Immature natural killer cell (primary cell): ENCODE measurements around the gene PAF1. TPM values are rescaled to one million over a fixed set of nuclear protein-coding genes. Genes with fewer than 3 reads are reported as not detected.

Experiments used
- DNase-seq, 3 donors: peaks; one replicate each; pipeline ENCODE4 v3.0.0; 2022; ENCODE audit warnings: mixed read lengths in 1 of 3
- H3K27ac Mint-ChIP-seq, 6 donors: one replicate each; pipeline ENCODE4 v1.8.0; 2020; ENCODE audit warnings: mixed read lengths in 6 of 6, mild to moderate bottlenecking in 5 of 6, inconsistent platforms in 4 of 6, moderate library complexity in 3 of 6
- H3K27me3 Mint-ChIP-seq, 3 donors: one replicate each; pipeline ENCODE4 v1.8.0; 2020 to 2021; ENCODE audit warnings: low read depth in 3 of 3, mild to moderate bottlenecking in 3 of 3, mixed read lengths in 3 of 3, moderate library complexity in 3 of 3, inconsistent platforms in 1 of 3
- H3K36me3 Mint-ChIP-seq, 3 donors: one replicate each; pipeline ENCODE4 v1.8.0; 2020; ENCODE audit warnings: mixed read lengths in 3 of 3, inconsistent platforms in 2 of 3, mild to moderate bottlenecking in 2 of 3
- H3K4me1 Mint-ChIP-seq, 2 donors: one replicate each; pipeline ENCODE4 v1.8.0; 2020; ENCODE audit warnings: inconsistent platforms in 2 of 2, mild to moderate bottlenecking in 2 of 2, mixed read lengths in 2 of 2, moderate library complexity in 1 of 2
- H3K4me3 Mint-ChIP-seq, 5 donors: one replicate each; pipeline ENCODE4 v1.8.0; 2020; ENCODE audit warnings: mild to moderate bottlenecking in 5 of 5, mixed read lengths in 5 of 5, inconsistent platforms in 3 of 5, moderate library complexity in 3 of 5
- H3K9me3 Mint-ChIP-seq, 6 donors: one replicate each; pipeline ENCODE4 v1.8.0; 2020; ENCODE audit warnings: mild to moderate bottlenecking in 6 of 6, mixed read lengths in 6 of 6, inconsistent platforms in 4 of 6, moderate library complexity in 3 of 6
- polyA plus RNA-seq, 3 donors: library from polyadenylated mRNA; unstranded; fragments of 300-500 nt; fragmentation: Illumina TruSeq; gene quantifications; one replicate each; pipeline ENCODE4 v1.2.3, GENCODE V29; 2021

Gene PAF1
- polyA plus RNA-seq, 3 donors from 2014 or later, result 18.9 to 48.1 (median 31.6) TPM

DNA sequence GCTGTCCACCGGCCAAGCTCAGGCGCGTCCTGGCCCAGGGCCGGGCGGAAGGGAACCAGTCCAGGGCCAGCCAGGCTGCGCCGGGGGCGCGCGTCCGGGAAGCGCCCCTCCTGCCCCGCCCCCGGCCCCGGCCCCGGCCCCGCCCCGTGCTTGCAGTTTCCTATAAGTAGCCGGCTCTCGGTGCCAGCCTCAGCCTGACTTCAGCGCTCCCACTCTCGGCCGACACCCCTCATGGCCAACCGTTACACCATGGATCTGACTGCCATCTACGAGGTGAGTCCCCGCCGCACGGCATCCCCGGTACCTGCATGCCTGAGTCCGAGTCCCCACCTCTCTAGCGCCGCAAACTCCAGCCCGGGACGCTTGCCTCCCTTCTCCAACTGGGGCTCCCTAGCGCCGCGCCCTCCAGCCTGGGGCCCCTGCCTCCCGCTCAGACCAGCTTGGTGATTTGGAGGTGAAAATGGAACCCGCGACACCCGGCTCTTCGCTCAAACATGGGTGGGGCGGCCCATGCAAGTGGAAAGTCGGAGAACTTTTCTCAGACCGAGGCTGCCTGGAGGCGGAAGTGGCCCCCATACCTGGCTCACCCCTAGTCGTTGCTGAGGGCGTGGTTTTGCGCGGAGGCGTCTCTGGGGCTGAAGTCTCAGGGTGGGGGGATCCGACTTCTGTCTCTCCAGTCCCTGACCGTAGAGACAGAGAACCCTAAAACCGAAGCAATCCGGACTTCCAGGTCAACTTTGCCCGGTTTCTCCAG lies 15.9 kb upstream of the PAF1 start, which contains the start of gene ZFP36:
Gene ZFP36 (plus strand): TSS at position 192 of the 754 bp plus-strand sequence. CDS start 58 bp downstream, at position 250.
- peak; percentile 88 to 90 (median 89) for DNase-seq
- H3K27ac Mint-ChIP-seq, result peak within 1 kb of the TSS; percentile 95 to 100 (median 99)
- H3K4me1 Mint-ChIP-seq, result peaks cover 64 to 68% of the 10 kb centered on the region in 2 donors
- peaks cover 80 to 87% (median 86%) of the 10 kb centered on the region in 3 donors for H3K27me3 Mint-ChIP-seq
- peaks cover 0 to 14% (median 0%) of the 10 kb centered on the region in 6 donors for H3K9me3 Mint-ChIP-seq
- H3K36me3 Mint-ChIP-seq, result peaks cover 14 to 20% (median 16%) of the 10 kb centered on the region in 3 donors
- H3K4me3 Mint-ChIP-seq, result peak within 1 kb of the TSS; percentile 84 to 98 (median 89)

DNA sequence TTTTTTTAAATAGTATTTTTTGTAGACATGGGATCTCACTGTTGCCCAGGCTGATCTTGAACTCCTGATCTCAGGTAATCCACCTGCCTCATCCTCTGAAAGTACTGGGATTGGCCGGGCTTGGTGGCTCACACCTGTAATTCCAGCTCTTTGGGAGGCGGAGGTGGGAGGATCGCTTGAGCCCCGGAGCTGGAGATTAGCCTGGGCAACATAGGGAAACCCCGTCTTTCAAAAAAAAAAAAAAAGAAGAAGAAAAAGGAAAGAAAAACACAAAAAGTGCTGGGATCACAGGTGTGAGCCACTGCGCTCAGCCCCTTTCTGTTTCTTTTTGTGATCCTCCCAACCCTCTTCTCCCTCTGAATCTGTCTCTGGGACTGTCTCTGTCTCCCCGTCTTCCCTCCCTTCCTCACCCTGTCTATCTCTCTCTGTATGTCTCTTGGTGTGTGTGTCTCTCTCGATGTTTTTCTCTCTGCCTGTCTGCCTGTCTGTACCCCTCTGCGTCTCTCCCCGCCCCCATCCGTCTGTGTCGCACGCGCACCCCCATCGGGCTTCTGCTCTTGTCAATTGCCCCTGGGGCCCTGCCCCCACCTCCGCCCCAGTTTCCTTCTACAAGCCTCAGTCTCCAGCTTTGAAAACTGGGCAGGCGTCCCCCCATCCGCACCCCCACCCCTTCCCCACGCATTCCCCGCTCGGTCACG lies 15.2 kb upstream of the PAF1 start:
- H3K27ac Mint-ChIP-seq, result peak overlapping the region; percentile 91 to 99 (median 99)
- H3K27me3 Mint-ChIP-seq, result peaks cover 80 to 87% (median 86%) of the 10 kb centered on the region in 3 donors
- H3K4me3 Mint-ChIP-seq, result peak overlapping the region; percentile 84 to 91 (median 89)
- DNase-seq, result peak; percentile 82 to 85 (median 84)
- peaks cover 64 to 69% of the 10 kb centered on the region in 2 donors for H3K4me1 Mint-ChIP-seq
- H3K36me3 Mint-ChIP-seq, result peaks cover 14 to 20% (median 16%) of the 10 kb centered on the region in 3 donors
- H3K9me3 Mint-ChIP-seq, result peaks cover 0 to 13% (median 0%) of the 10 kb centered on the region in 6 donors

DNA sequence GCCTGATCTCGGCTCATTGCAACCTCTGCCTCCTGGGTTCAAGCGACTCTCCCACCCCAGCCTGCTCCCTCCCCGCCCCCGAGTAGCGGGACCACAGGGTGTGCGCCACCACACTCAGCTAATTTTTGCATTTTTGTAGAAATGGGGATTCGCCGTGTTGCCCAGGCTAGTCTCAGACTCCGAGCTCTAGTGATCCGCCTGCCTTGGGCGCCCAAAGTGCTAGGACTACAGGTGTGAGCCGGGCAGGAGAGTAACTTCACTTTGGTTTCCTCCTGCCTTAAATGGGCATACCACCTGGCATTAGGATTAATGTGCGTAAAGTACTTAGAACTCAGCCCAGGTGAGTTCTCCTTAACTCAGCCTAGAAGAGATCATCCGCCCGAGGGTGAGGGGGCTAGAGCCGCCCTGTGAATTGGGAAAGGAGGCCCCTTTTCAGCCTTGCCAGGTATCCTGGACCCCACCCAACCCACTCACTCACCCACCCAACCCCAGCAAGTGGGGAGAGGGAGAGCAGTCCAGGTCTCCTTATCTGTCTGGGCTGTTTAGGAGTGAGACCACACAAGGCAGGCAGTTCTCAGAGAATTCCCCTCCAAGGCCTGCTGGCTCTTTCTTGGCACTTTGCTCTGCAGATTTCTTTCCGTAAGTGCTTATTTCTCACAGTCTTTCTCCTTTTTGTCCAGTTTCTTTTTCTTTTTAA lies 14.5 kb upstream of the PAF1 start:
- no peak for DNase-seq
- H3K27ac Mint-ChIP-seq, result peak overlapping the region; percentile 91 to 99 (median 99)
- peaks cover 62 to 68% of the 10 kb centered on the region in 2 donors for H3K4me1 Mint-ChIP-seq
- peak overlapping the region; percentile 36 to 91 (median 89) for H3K4me3 Mint-ChIP-seq
- peaks cover 0 to 13% (median 0%) of the 10 kb centered on the region in 6 donors for H3K9me3 Mint-ChIP-seq
- H3K36me3 Mint-ChIP-seq, result peaks cover 14 to 20% (median 16%) of the 10 kb centered on the region in 3 donors
- peaks cover 75 to 84% (median 81%) of the 10 kb centered on the region in 3 donors for H3K27me3 Mint-ChIP-seq

DNA sequence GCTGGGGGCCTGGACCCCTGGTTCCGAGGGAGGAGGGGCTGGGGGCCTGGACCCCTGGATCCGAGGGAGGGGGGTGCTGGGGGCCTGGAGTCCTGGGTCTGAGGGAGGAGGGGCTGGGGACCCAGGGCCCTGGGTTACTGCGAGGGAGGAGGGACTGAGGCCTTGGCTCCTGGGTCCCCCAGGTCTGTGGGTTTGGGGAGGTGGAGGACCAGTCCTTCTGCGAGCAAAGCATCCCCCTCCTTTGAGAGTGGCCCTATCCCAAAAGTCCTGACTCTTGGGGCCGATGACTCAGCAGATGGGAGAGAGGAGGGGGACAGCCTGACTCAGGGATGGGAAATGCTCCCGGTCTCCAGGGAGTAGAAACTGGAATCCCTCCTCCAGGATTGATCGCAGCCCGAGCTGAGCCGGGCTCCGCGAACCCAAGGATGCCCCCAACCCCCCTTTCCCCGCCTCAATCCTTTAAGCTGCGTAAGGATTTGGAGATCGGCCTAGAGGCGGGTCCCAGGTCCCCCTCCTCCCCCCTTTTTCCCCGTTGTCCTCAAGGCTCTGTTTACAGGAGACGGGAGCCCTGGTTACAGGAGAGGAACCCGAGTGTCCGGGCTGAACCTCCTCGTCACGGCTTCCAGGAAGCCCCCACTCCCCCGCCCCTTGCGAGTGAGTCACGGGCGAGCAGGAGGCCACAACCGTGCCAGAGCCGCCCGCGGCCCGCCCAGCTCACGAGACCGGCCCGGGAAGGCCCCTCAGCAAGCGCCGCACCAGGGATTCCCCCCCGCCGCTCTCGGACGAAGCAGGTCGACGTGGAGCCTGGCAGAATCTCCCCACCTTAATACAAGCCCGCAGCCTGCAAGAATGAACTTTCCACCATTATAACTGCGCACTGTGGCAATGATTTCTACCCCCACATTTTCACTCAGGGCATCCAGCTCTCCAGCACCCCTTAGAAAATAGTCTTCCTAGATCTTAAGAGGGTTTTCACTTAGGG lies 12.7 kb upstream of the PAF1 start:
- peak; percentile 98 to 99 (median 98) for DNase-seq
- peaks cover 12 to 16% (median 12%) of the 10 kb centered on the region in 3 donors for H3K36me3 Mint-ChIP-seq
- H3K27me3 Mint-ChIP-seq, result peaks cover 59 to 71% (median 71%) of the 10 kb centered on the region in 3 donors
- peak overlapping the region; percentile 68 to 89 (median 77) for H3K4me3 Mint-ChIP-seq
- H3K27ac Mint-ChIP-seq, result peak overlapping the region; percentile 97 to 100 (median 99)
- H3K4me1 Mint-ChIP-seq, result peaks cover 66 to 73% of the 10 kb centered on the region in 2 donors
- H3K9me3 Mint-ChIP-seq, result peaks cover 0 to 8% (median 0%) of the 10 kb centered on the region in 6 donors

DNA sequence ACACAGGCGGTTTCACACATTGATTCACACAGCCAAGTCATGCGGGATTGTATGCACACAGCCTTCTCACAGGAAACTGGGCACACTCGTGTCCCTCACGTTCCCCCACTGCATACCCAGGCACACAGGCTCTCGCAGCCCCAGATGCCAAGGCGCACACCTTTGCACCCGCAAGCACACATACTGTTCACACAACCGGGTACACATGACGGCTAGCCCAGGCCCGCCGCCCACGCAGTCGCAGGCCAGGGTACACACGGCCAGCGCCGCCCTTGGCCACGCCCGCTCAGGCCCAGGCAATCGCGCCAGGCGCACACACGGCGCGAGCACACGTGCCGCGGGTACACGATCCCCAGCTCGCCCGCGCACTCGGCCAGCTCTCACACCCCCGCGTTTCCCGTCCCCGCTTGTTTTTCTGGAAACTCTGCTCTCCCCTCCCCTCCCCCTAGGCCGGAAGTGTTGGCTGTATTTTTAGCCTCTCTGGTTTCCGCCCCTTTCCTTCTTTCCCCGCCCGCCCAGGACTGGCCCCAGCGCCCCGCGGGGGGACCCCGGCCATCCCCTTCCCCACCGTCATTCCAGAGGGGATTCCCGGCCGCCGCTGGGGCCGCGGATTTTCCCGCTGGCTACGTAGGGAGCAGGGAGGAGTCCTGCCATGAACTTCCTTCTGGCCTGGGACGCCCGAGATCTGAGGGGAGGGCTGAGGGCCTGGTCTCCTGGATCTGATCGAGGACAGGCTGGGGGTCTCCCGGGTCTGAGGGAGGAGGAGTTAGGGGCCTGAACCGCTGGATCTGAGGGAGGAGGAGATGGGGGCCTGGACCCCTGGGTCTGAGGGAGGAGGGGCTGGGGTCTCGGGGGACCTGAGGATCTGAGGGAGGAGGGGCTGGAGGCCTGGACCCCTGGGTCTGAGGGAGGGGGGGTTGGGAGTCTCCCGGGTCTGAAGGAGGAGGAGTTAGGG lies 11.7 kb upstream of the PAF1 start:
- Mint-ChIP-seq H3K4me1 (peaks cover 68 to 74% of the 10 kb centered on the region in 2 donors), H3K27ac (peak overlapping the region; percentile 97 to 100 (median 99)), H3K36me3 (peaks cover 3 to 6% (median 3%) of the 10 kb centered on the region in 3 donors), H3K9me3 (no peaks in the 10 kb centered on the region), H3K27me3 (peaks cover 49 to 66% (median 63%) of the 10 kb centered on the region in 3 donors), H3K4me3 (peak overlapping the region; percentile 68 to 89 (median 77))
- DNase-seq, result peak; percentile 87 to 92 (median 90)

DNA sequence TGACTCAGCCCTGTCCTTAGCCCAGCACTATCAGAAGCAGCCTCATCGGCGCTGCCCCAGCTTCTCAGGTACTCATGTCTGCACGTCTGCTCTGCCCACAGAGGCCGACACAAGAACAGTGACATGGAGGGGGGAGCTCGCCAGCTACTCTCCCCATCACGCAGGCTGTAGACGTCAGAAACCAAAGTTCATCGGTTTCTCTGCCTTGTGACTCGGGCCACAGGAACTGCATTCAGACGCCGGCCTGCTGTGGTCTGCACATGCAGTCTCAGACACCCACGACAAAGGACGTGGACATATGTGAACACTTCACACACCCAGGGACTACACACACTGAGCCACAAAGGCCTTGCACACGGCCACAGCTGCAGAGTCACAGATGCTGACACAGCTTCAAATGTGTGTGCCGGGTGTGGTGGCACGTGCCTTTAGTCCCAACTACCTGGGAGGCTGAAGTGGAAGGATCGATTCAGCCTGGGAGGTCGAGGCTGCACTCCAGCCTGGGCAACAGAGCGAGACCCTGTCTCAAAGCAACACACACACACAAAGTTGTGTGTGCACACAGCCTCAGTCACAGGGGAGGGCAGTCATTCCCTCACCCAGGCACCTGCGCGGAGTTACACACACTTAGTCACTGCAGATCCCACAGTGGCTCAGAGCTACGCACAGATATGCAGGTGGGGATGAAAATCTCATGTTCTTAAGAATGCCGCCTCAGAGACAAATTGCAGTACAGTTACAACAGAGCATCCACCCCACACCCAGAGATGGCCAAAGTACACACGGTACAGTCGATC lies 10.8 kb upstream of the PAF1 start:
- Mint-ChIP-seq H3K27me3 (peaks cover 41 to 57% (median 54%) of the 10 kb centered on the region in 3 donors), H3K27ac (peak overlapping the region; percentile 97 to 100 (median 99)), H3K36me3 (peaks cover 0 to 3% (median 0%) of the 10 kb centered on the region in 3 donors), H3K4me1 (peaks cover 72 to 78% of the 10 kb centered on the region in 2 donors), H3K9me3 (no peaks in the 10 kb centered on the region), H3K4me3 (peak overlapping the region; percentile 68 to 89 (median 77))
- DNase-seq, result peak; percentile 95 to 97 (median 96)

DNA sequence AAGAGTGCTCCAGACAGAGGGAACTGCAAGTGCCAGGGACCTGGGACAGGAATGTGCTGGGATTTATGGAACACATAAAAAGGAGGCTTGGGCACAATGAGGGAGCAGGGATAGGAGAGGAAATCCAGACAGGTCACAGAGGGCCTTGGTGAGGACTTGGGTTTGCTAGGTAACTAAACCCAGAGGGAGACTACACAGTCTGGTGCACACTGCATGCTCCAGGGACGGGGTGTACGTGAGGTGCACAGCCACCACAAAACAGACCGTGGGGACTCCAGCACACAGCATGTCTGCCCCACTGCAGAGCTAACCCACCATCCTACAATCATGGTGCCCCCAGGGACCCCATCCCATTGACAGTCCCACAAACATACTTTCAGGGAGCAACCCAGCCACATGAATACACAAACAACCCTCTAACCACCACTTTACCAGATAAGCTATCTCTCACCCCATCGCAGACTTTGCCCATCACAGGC lies 10.2 kb upstream of the PAF1 start:
- Mint-ChIP-seq H3K9me3 (no peaks in the 10 kb centered on the region), H3K4me3 (peak overlapping the region; percentile 68 to 89 (median 77)), H3K27ac (peak overlapping the region; percentile 97 to 100 (median 99)), H3K4me1 (peaks cover 67 to 76% of the 10 kb centered on the region in 2 donors), H3K36me3 (peaks cover 0 to 3% (median 0%) of the 10 kb centered on the region in 3 donors), H3K27me3 (peaks cover 36 to 52% (median 51%) of the 10 kb centered on the region in 3 donors)
- no peak for DNase-seq

DNA sequence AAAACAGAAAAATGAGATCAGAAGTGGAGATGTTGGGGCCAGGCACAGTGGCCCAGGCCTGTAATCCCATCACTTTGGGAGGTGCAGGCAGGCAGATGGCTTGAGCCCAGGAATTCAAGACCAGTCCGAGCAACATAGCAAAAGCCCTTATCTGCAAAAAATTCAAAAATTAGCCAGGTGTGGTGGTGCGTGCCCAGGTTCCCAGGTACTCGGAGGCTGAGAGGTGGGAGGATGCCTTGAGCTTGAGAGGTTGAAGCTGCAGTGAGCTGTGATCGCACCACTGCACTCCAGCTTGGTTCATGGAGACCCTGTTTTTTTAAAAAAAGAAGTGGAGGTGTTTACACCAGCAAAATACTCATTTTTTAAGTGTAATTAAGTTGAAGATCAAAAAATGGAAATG lies 9.2 kb upstream of the PAF1 start:
- Mint-ChIP-seq H3K9me3 (no peaks in the 10 kb centered on the region), H3K36me3 (peaks cover 3 to 6% (median 4%) of the 10 kb centered on the region in 3 donors), H3K4me3 (peak overlapping the region; percentile 20 to 77 (median 58)), H3K4me1 (peaks cover 60 to 67% of the 10 kb centered on the region in 2 donors), H3K27me3 (peaks cover 33 to 46% (median 43%) of the 10 kb centered on the region in 3 donors), H3K27ac (peak overlapping the region; percentile 97 to 100 (median 99))
- DNase-seq, result no peak

DNA sequence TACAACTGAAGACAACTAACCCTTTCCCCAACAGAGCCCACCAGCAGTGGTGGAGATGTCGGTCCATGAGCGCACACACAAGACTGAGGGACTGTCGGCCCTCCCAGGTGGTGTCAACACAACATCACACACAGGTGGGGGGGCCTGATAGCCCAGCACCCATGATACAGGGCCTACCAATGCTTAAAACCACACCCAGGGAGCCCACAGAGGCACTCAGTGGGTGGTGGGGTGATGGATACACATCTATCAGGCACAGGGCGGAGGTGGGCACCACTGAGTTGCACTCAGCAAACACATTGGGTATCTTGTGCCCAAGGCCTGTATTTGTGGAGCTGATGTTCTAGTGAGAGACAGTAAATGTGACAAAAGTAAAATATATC lies 8.8 kb upstream of the PAF1 start:
- DNase-seq, result no peak
- H3K36me3 Mint-ChIP-seq, result peaks cover 5 to 7% (median 6%) of the 10 kb centered on the region in 3 donors
- peak overlapping the region; percentile 97 to 100 (median 99) for H3K27ac Mint-ChIP-seq
- H3K27me3 Mint-ChIP-seq, result peaks cover 30 to 46% (median 43%) of the 10 kb centered on the region in 3 donors
- peak overlapping the region; percentile 20 to 77 (median 58) for H3K4me3 Mint-ChIP-seq
- no peaks in the 10 kb centered on the region for H3K9me3 Mint-ChIP-seq
- peaks cover 60 to 63% of the 10 kb centered on the region in 2 donors for H3K4me1 Mint-ChIP-seq

DNA sequence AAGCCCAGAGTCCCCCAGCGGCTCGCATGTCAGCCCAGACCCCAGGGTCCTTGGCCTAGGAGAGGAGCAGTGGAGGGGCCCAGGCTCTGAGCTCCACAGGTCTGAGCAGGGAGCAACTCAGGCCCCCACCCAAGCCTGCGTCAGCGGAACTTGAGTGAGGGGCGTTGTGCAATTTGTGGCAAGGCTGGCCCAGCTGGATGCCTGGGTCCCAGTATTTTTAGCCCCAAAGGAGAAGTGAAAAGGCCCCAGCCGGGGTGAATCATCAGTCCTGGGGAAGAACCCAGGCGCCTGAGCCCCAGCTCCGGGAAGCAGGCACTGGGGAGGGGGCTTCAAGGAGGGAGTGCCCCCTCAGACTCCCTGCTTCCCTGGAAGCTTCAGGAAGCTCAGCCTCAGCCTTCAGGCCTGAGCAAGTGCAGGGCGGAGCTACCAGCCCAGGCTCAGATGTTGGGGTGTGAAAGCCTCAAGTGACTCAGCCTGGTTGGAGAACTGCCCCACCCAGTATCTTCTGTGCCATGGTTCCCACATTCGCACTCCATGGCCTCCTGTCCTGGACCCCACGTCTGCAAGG lies 7.5 kb upstream of the PAF1 start:
- no peaks in the 10 kb centered on the region for H3K9me3 Mint-ChIP-seq
- H3K36me3 Mint-ChIP-seq, result peaks cover 5 to 14% (median 12%) of the 10 kb centered on the region in 3 donors
- H3K4me3 Mint-ChIP-seq, result peak overlapping the region; percentile 71 to 81 (median 77)
- peaks cover 22 to 36% (median 33%) of the 10 kb centered on the region in 3 donors for H3K27me3 Mint-ChIP-seq
- peaks cover 60 to 61% of the 10 kb centered on the region in 2 donors for H3K4me1 Mint-ChIP-seq
- peak overlapping the region; percentile 97 to 100 (median 99) for H3K27ac Mint-ChIP-seq
- DNase-seq, result peak; percentile 57 to 61 (median 60)
